HG02884 (cell line): ENCODE data around the gene VPS54.
"Not testable (repeated sequence)": the region's sequence is repeated elsewhere in the genome, so short reads cannot be mapped to it uniquely, and the experiment has no call there.

Experiments used
- ATAC-seq: cut with Tn5 transposase; IDR thresholded peaks from one replicate; pipeline ENCODE4 v1.9.1; 2021; ENCODE audit warnings: mild to moderate bottlenecking, moderate library complexity; ENCODE audit not compliant: unreplicated experiment

The VPS54 gene

GRCh38 chr2:63874204-63875130, 144.8 kb downstream of the VPS54 start:
- ATAC-seq, result no peak

GRCh38 chr2:63872571-63873328, 146.5 kb downstream of the VPS54 start:
- ATAC-seq, result no peak

GRCh38 chr2:63871864-63872263, 147.4 kb downstream of the VPS54 start:
- no peak for ATAC-seq

- ATAC-seq, result no peak
These were observed 148.5 kb downstream of the VPS54 start for GRCh38 chr2:63870679-63871078.

- no peak for ATAC-seq
These were observed 153.1 kb downstream of the VPS54 start for GRCh38 chr2:63866009-63866709.

GRCh38 chr2:63865159-63865799, 153.9 kb downstream of the VPS54 start:
- no peak for ATAC-seq

- no peak for ATAC-seq
These were observed 155.5 kb downstream of the VPS54 start for GRCh38 chr2:63863707-63864106.

GRCh38 chr2:63862806-63863205, 156.4 kb downstream of the VPS54 start:
- no peak for ATAC-seq

- ATAC-seq, result no peak
These were observed 157.9 kb downstream of the VPS54 start for GRCh38 chr2:63861220-63861822.

- no peak for ATAC-seq
These were observed 160.9 kb downstream of the VPS54 start for GRCh38 chr2:63858291-63858690.

- ATAC-seq, result no peak
These were observed 163.0 kb downstream of the VPS54 start for GRCh38 chr2:63856303-63856603.

- ATAC-seq, result no peak
These were observed 163.6 kb downstream of the VPS54 start for GRCh38 chr2:63855418-63856302.

GRCh38 chr2:63853527-63854310, 165.5 kb downstream of the VPS54 start:
- ATAC-seq, result no peak

- no peak for ATAC-seq
These were observed 167.4 kb downstream of the VPS54 start for GRCh38 chr2:63851691-63852311.

- ATAC-seq, result no peak
These were observed 168.6 kb downstream of the VPS54 start for GRCh38 chr2:63850649-63851048.

- no peak for ATAC-seq
These were observed 169.0 kb downstream of the VPS54 start for GRCh38 chr2:63850204-63850571.

GRCh38 chr2:63849381-63850203, 169.6 kb downstream of the VPS54 start:
- ATAC-seq, result no peak

- ATAC-seq, result not testable (repeated sequence)
These were observed 171.7 kb downstream of the VPS54 start for GRCh38 chr2:63847571-63847970.
